ENCODE measurements around the gene STT3B.

- TF ChIP-seq POLR2AphosphoS5 (IDR thresholded peaks at IDR 0.05) (no peak), POLR2A (IDR thresholded peaks at IDR 0.05) (no peak)
These were observed 120.7 kb downstream of the STT3B start for GRCh38 chr3:31653464-31653863.
